Epithelial cell of esophagus (primary cell): Measurements from ENCODE around the gene SLC19A2.
A peak's percentile ranks its signal among the peaks of the same experiment; 100 is the strongest.

ENCODE experiments used
- DNase-seq: peaks from one replicate; pipeline ENCODE4 v3.0.0; 2010; ENCODE audit warnings: low read depth
- H3K4me3 ChIP-seq: 2 replicates; pipeline ENCODE4 v1.5.1; 2011; ENCODE audit warnings: mild to moderate bottlenecking, low read length, control low read depth
- TF ChIP-seq, protein P1 (sequence below): IDR thresholded peaks from 2 replicates; pipeline ENCODE4 v1.5.1; 2011; ENCODE audit warnings: low read depth, mild to moderate bottlenecking, low read length, control low read depth, inconsistent platforms; ENCODE audit not compliant: insufficient read depth; ENCODE audit errors: missing control alignments

The SLC19A2 gene

DNA sequence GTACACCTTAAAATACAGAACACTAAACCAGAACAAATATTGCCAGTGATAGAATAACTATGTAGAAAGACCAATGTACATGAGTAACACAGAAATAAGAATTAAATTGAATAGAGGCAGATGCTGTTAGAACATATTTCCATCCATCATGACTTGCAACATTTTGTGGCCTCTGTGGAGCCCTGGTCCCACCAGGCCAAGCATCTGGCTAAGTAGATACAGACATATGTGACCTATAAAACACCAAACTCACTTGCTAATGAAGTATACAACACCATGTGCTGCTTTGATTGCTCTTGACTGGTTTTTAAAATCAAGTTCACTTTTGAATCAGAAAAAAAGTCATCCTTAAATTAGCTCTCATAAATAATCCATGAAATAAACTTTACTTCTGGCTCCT is 20.5 kb downstream of the SLC19A2 start:
- no peak for DNase-seq
- H3K4me3 ChIP-seq = no peak overlapping the region
- TF ChIP-seq, protein P1, sequence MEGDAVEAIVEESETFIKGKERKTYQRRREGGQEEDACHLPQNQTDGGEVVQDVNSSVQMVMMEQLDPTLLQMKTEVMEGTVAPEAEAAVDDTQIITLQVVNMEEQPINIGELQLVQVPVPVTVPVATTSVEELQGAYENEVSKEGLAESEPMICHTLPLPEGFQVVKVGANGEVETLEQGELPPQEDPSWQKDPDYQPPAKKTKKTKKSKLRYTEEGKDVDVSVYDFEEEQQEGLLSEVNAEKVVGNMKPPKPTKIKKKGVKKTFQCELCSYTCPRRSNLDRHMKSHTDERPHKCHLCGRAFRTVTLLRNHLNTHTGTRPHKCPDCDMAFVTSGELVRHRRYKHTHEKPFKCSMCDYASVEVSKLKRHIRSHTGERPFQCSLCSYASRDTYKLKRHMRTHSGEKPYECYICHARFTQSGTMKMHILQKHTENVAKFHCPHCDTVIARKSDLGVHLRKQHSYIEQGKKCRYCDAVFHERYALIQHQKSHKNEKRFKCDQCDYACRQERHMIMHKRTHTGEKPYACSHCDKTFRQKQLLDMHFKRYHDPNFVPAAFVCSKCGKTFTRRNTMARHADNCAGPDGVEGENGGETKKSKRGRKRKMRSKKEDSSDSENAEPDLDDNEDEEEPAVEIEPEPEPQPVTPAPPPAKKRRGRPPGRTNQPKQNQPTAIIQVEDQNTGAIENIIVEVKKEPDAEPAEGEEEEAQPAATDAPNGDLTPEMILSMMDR = no peak

DNA sequence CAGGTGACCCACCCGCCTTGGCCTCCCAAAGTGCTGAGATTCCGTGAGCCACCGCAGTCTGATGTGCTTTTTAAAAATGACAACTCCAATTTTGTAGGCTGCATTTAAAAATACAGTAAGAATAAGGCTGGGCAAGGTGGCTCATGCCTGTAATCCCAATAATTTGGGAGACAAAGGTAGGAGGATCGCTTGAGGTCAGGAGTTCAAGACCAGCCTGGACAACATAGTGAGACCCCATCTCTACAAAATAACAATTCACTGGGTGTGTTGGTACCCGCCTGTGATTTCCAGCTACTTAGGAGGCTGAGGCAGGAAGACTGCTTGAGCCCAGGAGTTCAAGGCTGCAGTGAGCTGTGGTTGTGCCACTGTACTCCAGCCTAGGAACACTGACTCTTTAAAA is 23.4 kb downstream of the SLC19A2 start:
- DNase-seq = no peak
- no peak overlapping the region for H3K4me3 ChIP-seq
- TF ChIP-seq, protein P1 = no peak

DNA sequence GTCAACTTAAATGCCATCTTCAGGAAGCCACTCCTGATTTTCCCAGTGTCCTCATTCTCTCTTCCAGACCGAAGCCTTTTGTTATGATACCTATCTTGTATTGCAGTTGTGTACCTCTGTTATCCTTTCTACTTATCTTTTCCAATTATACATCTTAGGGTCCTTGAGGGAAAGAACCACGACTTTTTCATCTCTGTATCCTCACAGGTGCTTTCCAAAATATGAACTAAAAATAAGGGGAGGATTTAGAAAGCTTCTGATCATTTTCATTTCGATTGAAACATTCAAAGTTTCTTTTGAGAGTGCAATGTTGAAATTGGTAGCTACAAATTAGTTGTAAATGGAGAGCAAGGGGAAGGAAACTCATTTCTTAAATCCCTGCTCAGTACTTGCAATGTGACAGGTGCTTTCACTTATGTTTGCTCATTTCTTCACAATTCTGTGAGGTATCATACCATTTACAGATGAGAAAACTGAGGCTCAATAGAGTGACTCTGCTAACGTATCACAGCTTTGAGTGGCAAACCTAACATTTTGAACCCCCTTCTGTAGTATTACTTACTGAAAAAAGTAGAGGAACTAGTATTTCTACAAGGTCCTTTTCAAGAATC is 24.2 kb downstream of the SLC19A2 start:
- TF ChIP-seq, protein P1 = no peak
- no peak overlapping the region for H3K4me3 ChIP-seq
- DNase-seq = no peak

DNA sequence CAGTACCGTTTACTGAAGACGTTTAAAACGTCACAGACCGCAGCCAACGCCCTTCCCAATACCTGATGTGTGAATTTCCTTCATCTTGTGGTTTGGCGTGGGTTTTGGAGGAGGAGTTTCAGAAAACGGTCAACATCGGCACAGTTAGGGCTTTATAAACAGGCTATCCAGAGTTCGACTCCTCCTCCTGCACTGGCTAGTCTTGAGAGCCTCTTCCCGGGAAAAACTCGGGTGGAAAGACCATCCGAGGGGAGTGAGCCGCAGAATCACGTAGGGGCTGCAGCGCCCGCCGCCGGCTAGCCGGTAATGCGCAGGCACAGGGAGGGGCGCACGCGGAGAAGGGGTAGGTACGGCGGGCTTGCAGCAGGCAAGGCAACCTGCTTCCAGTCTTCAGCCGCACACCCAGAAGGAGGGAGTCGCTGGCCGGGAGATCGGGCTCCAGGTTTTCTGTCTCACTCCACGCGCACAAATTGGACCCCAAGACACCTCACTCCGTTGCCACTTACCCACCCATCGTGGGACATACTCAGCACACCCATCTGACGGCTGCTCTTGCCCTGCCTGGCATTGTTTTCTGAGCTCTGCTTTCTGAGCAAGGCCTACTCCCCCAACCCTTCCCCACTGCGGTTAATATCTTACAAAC is 25.4 kb downstream of the SLC19A2 start:
- peak; percentile 81 for DNase-seq
- peak overlapping the region; percentile 31 for H3K4me3 ChIP-seq
- TF ChIP-seq, protein P1 = no peak

DNA sequence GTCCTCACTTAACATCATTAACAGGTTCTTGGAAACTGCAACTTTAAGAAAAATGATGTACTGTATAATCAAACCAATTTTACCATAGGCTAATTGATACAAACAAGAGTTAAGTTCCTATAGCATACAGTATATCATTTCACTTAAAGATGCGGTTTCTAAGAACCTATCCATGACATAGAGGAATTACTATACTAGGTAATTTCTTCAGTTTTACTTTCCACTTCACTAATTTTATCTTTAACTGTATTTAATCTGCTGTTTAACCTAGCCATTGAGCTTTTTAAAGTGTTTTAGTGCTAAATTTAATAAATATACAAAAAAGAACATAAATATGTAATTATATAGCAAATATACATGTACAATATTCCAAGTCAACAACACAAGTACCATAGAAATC is 28.3 kb downstream of the SLC19A2 start:
- TF ChIP-seq, protein P1 = no peak

DNA sequence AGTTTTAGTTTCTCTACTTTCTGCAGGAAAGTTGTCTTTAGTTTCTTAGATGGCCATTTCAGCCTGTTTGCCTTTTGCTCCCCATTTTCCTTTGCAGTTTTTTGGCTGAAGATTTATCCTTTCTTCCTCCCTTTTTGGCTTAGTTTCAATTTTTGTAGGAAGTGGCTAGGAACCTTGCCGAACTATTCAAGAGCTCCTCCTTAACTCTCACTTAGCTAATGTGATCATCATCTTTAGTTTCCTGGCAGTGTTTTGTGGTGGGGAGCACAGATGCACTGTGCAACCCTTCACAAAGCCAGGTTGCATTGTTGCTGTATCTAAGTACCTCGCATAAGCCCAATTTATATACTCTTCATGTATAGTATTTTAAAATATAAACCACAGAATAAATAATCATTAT is 29.7 kb downstream of the SLC19A2 start:
- no peak overlapping the region for H3K4me3 ChIP-seq
- DNase-seq = no peak
- TF ChIP-seq, protein P1 = no peak

More for the DNA sequence above, 28.3 kb downstream of the SLC19A2 start:
- no peak overlapping the region for H3K4me3 ChIP-seq
- no peak for DNase-seq

DNA sequence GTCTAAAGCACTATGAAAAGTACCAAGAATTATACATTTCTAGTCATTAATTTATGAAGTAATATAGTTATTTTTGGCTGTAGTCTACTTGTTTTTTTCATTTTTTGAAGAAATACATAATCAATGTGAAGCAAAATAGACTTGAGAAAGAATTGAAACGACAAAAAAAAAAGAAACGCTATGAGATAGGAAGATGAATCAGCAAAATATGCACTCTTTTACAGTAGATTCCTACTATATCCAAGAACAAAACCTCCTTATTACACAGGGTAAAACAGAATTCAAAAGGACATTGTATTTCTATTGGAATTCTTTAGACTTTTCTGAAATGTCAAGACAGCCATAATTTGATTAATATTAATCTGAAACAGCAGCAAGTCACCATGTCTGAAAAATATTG is 32.8 kb downstream of the SLC19A2 start:
- no peak overlapping the region for H3K4me3 ChIP-seq
- TF ChIP-seq, protein P1 = no peak
- DNase-seq = no peak
